HG03139 (cell line): Measurements from ENCODE around the gene MYBL2.

ENCODE experiments used
- ATAC-seq: cut with Tn5 transposase; IDR thresholded peaks from one replicate; pipeline ENCODE4 v1.9.1; 2021; ENCODE audit not compliant: unreplicated experiment

Gene MYBL2

GRCh38 chr20:43681991-43682410 lies 15.1 kb downstream of the MYBL2 start:
- ATAC-seq, result peak; percentile 92

- ATAC-seq, result peak; percentile 29
Observed at GRCh38 chr20:43682446-43682845, 15.5 kb downstream of the MYBL2 start.

- no peak for ATAC-seq
Observed at GRCh38 chr20:43686820-43687219, 19.9 kb downstream of the MYBL2 start.

- ATAC-seq, result no peak
Observed at GRCh38 chr20:43689165-43689564, 22.3 kb downstream of the MYBL2 start.

GRCh38 chr20:43690943-43691598 lies 24.2 kb downstream of the MYBL2 start:
- no peak for ATAC-seq

- ATAC-seq, result no peak
Observed at GRCh38 chr20:43691928-43692524, 25.1 kb downstream of the MYBL2 start.

GRCh38 chr20:43694763-43695162 lies 27.8 kb downstream of the MYBL2 start:
- no peak for ATAC-seq

- no peak for ATAC-seq
Observed at GRCh38 chr20:43695571-43695970, 28.7 kb downstream of the MYBL2 start.

- ATAC-seq, result no peak
Observed at GRCh38 chr20:43699941-43700565, 33.1 kb downstream of the MYBL2 start.

- no peak for ATAC-seq
Observed at GRCh38 chr20:43700627-43701026, 33.7 kb downstream of the MYBL2 start.

GRCh38 chr20:43702502-43702901 lies 35.6 kb downstream of the MYBL2 start:
- no peak for ATAC-seq

- peak; percentile 50 for ATAC-seq
Observed at GRCh38 chr20:43710370-43711044, 43.6 kb downstream of the MYBL2 start.

GRCh38 chr20:43711098-43711654 lies 44.3 kb downstream of the MYBL2 start:
- peak; percentile 9 for ATAC-seq

GRCh38 chr20:43715044-43715443 lies 48.1 kb downstream of the MYBL2 start:
- ATAC-seq, result no peak

GRCh38 chr20:43715511-43715910 lies 48.6 kb downstream of the MYBL2 start:
- no peak for ATAC-seq

- ATAC-seq, result no peak
Observed at GRCh38 chr20:43716123-43716522, 49.2 kb downstream of the MYBL2 start.

GRCh38 chr20:43716757-43717615 lies 50.1 kb downstream of the MYBL2 start:
- ATAC-seq, result no peak

- no peak for ATAC-seq
Observed at GRCh38 chr20:43717616-43717995, 50.7 kb downstream of the MYBL2 start.

- no peak for ATAC-seq
Observed at GRCh38 chr20:43720007-43720406, 53.1 kb downstream of the MYBL2 start.

GRCh38 chr20:43721097-43721428 lies 54.1 kb downstream of the MYBL2 start:
- no peak for ATAC-seq
